Suppressor macrophage (primary cell): ENCODE results near the gene ISG20.

ENCODE experiments used
- DNase-seq, 4 experiments: peaks; one replicate each; pipeline ENCODE4 v3.0.0-alpha.2; 2020 to 2022

ISG20 gene

DNA sequence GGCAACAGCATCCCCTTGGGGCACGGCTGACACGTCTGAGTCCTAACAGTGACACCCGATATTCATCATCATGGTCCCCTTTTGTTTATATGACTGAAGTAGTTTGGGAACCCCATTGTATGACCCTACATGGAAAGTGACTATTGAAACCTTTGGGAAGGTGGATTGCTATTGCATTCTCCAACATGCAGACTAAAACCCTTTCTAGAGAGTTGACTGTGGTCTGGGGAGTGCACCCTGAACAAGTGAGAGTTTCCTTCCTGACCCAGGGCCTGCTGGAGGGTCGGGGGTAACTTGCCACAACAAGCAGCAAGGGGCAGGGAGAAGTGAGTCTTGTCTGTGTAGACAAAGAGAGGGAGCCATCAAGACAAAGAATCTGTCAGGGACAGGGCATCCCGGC lies 54.4 kb downstream of the ISG20 start:
- no peak for DNase-seq

DNA sequence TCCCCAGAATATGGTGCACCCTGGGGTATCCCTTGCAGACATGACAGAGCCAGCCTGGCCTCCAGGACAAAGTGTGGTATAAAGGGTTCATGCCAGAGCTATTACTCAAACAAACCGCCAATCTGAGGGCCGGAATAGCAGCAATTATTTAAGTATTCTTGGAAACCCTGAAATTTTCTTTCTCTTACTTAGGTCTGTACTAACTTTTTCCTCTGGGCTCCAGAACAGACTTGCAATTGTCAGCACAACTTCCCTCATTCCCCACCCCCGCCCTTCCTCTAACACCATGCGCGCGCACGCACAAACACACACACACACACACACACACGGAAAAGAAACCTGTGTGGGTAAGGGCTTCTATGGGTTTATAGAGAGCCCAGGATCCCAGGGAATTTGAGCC lies 56.3 kb downstream of the ISG20 start:
- no peak for DNase-seq

DNA sequence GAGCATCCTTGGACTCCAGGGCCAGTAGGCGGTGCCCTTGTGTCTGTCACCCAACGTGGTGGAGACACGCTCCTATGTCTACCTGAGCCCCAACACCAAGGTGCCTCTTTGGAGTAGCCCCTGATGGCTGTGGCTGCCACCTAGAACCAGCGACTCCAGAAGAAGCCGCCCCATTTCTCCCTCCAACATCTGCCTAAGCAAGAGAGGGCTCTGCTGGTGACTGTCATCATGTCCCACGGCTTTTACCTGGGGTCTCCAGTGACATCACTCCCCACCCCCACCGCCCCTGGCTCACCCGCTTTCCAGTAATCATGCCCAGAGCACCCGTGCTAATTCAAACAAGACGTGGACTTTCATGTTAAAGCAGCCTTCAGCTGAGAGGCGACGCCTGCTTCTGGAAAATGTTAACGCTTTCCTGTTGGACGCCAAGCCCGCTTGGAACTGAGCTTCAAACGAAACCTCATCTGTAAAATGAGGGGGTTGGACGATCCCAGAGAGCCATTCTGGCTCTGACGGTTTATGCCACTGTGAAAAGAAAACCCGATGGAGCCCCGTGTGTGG lies 57.0 kb downstream of the ISG20 start:
- DNase-seq: no peak

DNA sequence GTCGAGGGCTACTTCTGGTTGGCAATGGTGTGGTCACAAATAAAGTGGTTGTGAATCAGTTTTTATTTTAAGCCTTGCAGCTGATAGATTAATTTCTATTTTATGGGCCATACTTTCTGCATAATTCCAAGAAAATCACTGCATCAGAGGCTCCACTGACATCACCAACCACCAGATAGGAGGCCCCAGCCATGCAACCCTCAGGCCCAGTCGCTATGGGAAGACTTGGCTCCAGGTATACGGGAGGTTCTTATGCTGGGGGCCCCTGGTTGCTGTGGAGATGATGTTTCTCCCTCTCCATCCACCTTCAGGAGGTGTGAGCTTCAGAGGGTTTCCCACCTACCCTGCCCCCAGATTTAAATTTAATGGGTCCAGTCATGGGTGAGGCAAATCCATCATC lies 57.4 kb downstream of the ISG20 start:
- DNase-seq: no peak

DNA sequence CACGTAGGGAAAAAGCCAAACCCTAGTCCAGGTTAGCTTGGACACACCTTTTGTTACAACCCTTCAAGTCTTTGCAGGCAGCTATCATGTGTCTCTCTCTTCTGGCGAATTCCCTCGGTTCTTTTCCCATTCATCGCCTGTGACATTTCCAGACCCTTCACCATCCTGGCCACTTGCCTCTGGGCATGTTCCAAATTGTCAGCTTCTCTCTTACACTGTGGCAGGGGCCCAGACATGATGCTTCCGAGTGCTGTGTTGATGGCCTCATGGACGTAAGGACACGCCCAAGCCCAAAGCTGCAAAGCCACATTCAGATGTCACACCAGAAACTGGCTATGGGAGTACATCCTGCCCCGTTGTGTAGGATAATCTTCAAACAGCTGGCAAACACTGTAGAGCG lies 58.5 kb downstream of the ISG20 start:
- DNase-seq: no peak

DNA sequence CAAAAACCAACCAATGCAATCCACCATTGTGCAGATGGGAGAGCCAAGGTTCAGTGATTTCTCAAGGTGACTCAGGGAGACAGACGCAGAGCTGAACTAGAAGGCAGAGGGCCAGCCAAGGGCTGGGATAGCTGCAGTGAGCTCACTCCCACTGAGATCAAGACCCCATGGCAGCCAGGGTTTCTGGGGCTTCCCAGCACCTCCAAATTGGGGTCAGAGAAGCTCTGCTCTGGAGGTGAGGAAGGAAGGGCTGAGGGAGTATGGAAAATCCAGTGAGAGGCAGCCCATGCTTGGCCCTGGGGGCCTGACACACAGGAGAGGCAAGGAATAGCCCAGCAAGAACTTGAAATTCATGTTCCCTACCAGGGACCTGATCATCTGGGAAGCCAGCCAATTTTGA lies 61.0 kb downstream of the ISG20 start:
- no peak for DNase-seq

DNA sequence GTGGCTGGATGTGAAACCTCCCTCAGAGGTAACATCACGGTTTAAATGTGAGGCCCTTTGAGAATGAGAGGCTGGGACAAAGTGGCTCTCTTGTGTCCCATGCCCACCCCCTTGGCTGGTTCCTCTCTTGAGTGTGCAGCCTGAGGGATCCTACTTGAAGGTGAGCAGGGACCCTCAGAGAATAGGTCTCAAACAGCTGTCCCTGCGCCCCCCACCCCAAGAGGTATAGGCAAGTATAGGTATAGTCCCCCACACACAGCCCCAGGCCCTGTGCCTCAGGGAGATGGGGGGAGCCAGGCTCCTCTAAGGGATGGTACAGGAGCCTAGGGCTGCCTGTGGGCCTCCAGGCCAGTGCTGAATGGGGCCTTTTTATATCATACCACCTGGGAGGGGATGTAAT lies 61.9 kb downstream of the ISG20 start:
- DNase-seq: no peak

DNA sequence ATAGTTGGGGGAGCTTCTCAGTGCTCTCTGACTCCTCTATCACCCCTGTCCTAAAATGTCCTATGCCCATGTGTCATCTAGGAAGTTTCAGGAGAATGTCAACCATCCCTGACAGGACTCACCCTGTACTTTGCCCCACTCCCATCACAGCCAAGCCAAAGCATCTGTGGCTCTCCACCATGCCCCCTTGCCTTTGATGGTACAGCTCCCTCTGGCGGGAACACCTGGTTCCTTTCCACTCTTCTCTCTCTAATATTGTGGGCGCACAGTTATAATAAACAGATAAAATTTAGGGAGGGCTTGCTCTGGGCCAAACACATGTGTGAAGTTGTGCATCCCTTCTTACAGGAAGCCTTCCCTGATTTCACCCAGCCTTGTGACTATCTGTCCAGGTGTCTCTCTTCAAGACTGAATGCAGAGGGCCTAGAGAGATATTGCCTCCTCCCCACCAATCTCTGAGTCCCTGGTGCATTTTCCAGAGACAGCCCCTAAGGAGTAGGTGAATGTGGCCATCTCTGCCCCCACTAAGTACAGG lies 62.8 kb downstream of the ISG20 start:
- DNase-seq: no peak

DNA sequence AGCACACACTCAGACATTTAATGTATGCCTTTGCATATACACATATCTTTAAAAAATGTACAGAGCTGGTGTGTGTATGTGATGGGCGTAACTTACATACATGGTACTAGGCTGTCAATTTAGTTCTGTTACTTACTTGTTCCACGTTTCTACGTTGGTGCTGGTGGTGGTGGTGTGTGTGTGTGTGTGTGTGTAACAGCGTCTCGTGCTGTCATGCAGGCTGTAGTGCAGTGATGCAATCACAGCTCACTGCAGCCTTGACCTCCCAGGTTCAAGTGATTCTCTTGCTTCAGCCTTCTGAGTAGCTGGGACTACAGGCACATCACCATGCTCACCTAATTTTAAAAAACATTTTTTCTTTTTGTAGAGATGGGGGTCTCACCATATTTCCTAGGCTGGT lies 64.2 kb downstream of the ISG20 start:
- DNase-seq: no peak

DNA sequence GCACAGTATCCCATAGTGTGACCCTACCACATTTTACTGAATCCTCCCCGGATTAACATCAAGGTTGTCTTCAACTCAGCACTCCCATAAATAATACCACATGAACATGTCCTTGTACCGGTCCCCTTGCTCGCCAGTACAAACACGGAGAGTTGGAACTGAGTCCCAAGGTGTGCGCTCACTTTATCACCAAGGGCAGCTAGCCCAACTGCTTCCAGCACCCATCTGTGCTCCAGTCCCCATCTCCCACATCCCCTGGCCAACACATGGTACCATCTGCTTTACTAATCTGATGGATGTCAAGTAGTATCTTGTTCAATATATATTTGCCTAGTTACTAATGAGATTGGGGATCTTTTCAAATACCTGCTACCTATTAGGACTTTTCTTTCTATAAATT lies 64.7 kb downstream of the ISG20 start:
- DNase-seq: no peak

DNA sequence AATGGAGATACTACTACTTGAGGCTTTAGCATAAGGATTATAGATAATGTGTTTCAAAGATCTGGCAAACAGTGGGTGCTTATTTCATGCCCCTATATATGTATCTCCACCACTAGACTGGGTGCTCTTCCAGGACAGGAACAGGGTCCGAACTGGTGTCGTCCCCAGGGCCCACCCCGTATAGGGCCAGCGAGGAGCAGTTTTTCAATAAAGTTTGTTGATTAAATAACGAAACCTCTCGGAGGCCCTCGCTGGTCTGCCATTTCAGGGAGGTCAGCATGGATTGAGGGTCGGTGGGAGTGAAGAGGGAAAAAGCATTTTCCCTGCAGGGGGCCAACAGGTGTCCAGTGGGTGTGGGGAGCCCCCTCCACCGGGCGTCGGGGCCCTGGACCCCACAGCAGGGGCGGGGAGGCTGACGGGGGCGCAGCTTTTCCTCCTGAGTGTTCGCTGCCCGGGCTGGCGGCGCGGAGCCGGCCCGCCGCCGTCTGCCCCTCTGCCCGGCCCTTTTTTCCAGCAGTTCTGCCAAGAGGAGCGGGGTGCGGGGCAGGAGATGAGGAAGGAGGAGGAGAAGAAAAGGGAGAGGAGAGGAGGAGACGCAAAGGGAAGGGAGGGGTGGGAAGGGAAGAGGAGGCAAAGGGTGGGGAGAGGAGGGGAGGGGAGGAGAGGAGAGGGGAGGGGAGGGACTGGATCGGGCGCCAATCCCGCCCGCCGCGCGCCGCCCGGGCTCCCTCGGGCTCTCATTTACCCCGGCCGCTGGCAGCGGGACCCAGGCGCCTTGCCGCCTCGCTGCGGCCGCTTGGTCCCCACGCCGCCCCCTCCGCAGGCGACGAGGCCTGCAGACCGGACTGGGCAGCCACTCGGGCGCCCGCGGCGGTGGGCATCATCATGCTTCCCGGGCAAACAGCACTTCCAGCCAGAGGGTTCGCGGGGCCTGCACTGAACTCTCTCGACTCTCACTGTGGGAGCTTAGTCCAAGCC lies 66.3 kb downstream of the ISG20 start:
- peak in 2 of 4 experiments; percentile 4 to 5 for DNase-seq

DNA sequence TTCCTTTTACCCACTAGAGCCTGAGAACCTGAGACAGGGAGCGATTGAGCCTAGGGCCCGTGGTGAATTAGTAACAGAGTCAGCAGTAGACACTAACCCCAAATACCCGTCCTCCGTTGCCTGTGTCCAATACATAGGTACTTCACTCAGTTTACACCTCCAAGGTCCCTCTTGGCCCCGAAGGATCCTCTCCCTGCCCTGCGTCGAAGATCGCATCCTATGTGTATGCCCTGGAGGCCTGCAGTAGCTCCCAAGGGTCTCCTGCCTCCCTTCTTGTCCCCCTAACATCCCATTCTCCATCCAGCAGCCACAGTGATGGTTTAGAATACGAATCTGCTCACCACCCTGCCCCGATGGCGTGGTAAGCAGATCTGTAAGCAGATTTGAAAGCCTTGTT lies 67.0 kb downstream of the ISG20 start:
- DNase-seq: no peak
